NCI-H524 treated with DMSO at 0.1 percent for 48 hours (cell line): ENCODE measurements around the gene LPXN.
A peak's percentile ranks its signal among the peaks of the same experiment; 100 is the strongest.

Experiments used
- DNase-seq: peaks from one replicate; lab custom pipeline; 2025; lab: John Stamatoyannopoulos, UW

Gene LPXN

GRCh38 chr11:58524232-58525036, 51.2 kb downstream of the LPXN start:
- peak; percentile 14 for DNase-seq

GRCh38 chr11:58513747-58514367, 61.8 kb downstream of the LPXN start:
- peak; percentile 0 for DNase-seq

GRCh38 chr11:58511636-58512035, 64.0 kb downstream of the LPXN start:
- DNase-seq, result no peak

- DNase-seq, result no peak
These were observed 65.9 kb downstream of the LPXN start for GRCh38 chr11:58509748-58510147.

- DNase-seq, result no peak
These were observed 66.8 kb downstream of the LPXN start for GRCh38 chr11:58508814-58509213.

- no peak for DNase-seq
These were observed 67.7 kb downstream of the LPXN start, which contains the start of gene OR5B21 for GRCh38 chr11:58508005-58508404. OR5B21 (minus strand) TSS chr11:58508105; CDS start chr11:58508105, 0 bp downstream.

- no peak for DNase-seq
These were observed 68.3 kb downstream of the LPXN start for GRCh38 chr11:58507355-58507754.

- DNase-seq, result no peak
These were observed 68.7 kb downstream of the LPXN start for GRCh38 chr11:58506935-58507334.

GRCh38 chr11:58505849-58506248, 69.8 kb downstream of the LPXN start:
- no peak for DNase-seq

- no peak for DNase-seq
These were observed 71.4 kb downstream of the LPXN start for GRCh38 chr11:58504232-58504631.

- no peak for DNase-seq
These were observed 72.2 kb downstream of the LPXN start for GRCh38 chr11:58503361-58503856.

GRCh38 chr11:58502004-58502403, 73.7 kb downstream of the LPXN start:
- no peak for DNase-seq

GRCh38 chr11:58498464-58498863, 77.2 kb downstream of the LPXN start:
- DNase-seq, result no peak

- DNase-seq, result no peak
These were observed 77.7 kb downstream of the LPXN start for GRCh38 chr11:58497951-58498350.

GRCh38 chr11:58495906-58496305, 79.8 kb downstream of the LPXN start:
- DNase-seq, result no peak

GRCh38 chr11:58494101-58494500, 81.6 kb downstream of the LPXN start:
- no peak for DNase-seq

GRCh38 chr11:58493676-58494075, 82.0 kb downstream of the LPXN start:
- DNase-seq, result no peak

- DNase-seq, result no peak
These were observed 84.8 kb downstream of the LPXN start for GRCh38 chr11:58490827-58491226.

GRCh38 chr11:58487170-58487569, 88.5 kb downstream of the LPXN start:
- peak; percentile 0 for DNase-seq

GRCh38 chr11:58485961-58486360, 89.7 kb downstream of the LPXN start:
- no peak for DNase-seq
